ENCODE measurements around the gene PDCD10. TPM values are rescaled to one million over a fixed set of nuclear protein-coding genes. Genes with fewer than 3 reads are reported as not detected.

PDCD10 gene
- total RNA-seq, 4 donors from 2014 or later: 53.9 to 99.9 (median 78.8) TPM

DNA sequence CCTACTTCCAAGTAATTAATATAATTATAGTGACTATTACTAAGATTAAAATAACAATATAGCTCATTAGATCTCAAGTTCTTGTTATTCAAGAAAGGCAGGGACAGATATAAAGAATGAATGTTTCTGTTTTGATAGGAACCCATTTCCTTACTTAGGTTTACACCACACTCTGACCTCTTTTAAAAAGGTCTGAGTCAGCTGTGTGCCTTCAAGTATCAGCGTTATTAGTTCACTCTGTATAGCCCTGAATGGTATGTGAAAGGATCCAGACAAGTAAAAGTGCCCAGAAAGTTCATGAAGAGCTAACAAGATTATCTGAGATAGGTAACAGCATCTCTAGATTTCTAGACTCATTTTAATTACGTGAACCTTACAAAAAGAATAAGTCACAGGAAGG lies 28.9 kb downstream of the PDCD10 start:
- no peak overlapping the region for H3K27ac ChIP-seq
- no peaks in the 10 kb centered on the region for H3K4me1 ChIP-seq
- no peaks in the 10 kb centered on the region for H3K9me3 ChIP-seq
- TF ChIP-seq POLR2A (IDR thresholded peaks at IDR 0.05): no peak
- H3K4me3 ChIP-seq: no peak overlapping the region
- peaks cover 0 to 35% (median 0%) of the 10 kb centered on the region in 3 donors for H3K36me3 ChIP-seq
- H3K27me3 ChIP-seq: no peaks in the 10 kb centered on the region
- DNase-seq: no peak

DNA sequence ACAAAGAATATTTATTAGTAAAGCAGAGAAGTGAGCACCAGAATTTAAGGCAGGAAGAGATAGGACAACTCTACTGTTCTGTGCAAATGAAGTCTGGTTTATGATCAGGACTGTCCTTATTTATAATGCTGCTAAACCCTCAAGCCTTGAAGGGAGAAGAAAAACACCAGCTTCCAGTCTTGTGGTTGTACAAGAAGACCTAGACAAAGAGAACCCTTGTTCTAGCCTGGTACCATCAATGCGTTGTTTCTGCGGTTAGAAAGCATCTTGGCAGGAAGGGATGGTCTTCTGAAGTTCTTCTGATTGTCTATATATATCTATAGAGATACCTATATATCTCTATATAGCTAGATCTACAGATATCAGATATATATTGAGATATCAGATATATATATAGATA lies 33.8 kb downstream of the PDCD10 start:
- no peaks in the 10 kb centered on the region for H3K4me1 ChIP-seq
- TF ChIP-seq CTCF (IDR thresholded peaks at IDR 0.05) (no peak), POLR2A (IDR thresholded peaks at IDR 0.05) (no peak)
- H3K36me3 ChIP-seq: peaks cover 0 to 26% (median 0%) of the 10 kb centered on the region in 3 donors
- DNase-seq: no peak
- no peaks in the 10 kb centered on the region for H3K9me3 ChIP-seq
- no peak overlapping the region for H3K27ac ChIP-seq
- H3K27me3 ChIP-seq: no peaks in the 10 kb centered on the region
- no peak overlapping the region for H3K4me3 ChIP-seq

DNA sequence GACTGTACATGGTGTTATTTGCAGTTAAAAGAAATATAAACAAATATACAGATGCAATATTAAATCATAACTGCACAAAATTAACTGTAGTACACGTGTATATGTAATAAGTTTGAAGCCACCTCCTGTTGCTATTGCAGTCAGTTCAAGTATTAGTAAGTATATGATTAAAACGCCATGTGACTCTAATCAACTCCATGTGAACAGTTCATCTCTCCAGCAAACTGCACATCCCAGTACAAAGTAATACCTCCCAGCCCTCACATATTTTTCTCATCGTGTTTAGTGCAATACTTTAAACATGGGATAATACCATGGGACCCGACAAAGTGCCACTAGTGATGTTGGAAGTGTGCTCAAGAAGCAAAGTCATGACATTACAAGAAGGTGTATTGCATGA lies 34.6 kb downstream of the PDCD10 start:
- H3K9me3 ChIP-seq: no peaks in the 10 kb centered on the region
- peaks cover 0 to 35% (median 0%) of the 10 kb centered on the region in 3 donors for H3K36me3 ChIP-seq
- no peak for TF ChIP-seq POLR2A (IDR thresholded peaks at IDR 0.05)
- TF ChIP-seq CTCF (IDR thresholded peaks at IDR 0.05): no peak
- H3K27me3 ChIP-seq: no peaks in the 10 kb centered on the region
- no peaks in the 10 kb centered on the region for H3K4me1 ChIP-seq
- H3K4me3 ChIP-seq: no peak overlapping the region
- DNase-seq: no peak
- no peak overlapping the region for H3K27ac ChIP-seq

DNA sequence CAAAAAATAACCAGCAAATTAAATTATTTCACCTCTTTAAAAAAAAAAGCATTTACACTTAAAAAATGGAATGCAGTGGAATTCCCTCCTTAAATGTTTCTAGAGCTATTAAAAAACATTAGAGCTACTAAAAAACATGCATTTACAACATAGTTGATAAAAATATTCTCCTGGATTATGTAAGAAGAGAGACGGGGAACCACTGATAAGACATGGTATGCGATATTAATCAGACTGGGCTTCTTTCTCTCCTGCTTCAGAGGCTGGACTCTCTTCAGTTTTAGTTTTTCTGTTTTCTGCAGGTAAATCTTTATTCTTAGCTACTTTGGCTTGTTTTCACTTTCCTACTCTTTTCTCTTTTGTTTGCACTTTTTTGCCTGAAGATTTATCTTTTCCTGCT lies 40.6 kb downstream of the PDCD10 start:
- Histone ChIP-seq H3K4me3 (no peak overlapping the region), H3K36me3 (peaks cover 0 to 39% (median 0%) of the 10 kb centered on the region in 3 donors), H3K9me3 (no peaks in the 10 kb centered on the region), H3K4me1 (no peaks in the 10 kb centered on the region), H3K27me3 (no peaks in the 10 kb centered on the region), H3K27ac (no peak overlapping the region)
- no peak for DNase-seq
- TF ChIP-seq POLR2A (IDR thresholded peaks at IDR 0.05) (no peak), CTCF (IDR thresholded peaks at IDR 0.05) (no peak)

DNA sequence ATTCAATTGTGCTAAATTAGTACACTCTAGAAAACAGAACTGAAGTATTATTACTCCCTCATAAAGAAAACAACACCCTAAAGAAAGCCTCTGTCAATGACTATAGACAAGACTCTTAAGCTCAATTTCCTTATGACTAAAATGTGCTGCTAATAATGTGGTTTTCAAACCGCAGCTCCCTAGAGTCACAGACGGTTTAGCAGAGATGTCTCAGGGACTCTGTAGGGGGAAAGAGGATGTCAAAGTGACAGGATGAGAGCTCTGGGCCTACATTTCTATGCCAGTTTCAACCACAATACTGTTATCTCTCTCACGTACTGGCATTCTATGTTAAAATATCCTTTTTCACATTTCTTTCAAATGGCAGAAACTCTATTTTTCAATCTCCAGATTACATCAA lies 43.3 kb downstream of the PDCD10 start:
- no peaks in the 10 kb centered on the region for H3K4me1 ChIP-seq
- no peak overlapping the region for H3K27ac ChIP-seq
- DNase-seq: no peak
- peaks cover 0 to 40% (median 0%) of the 10 kb centered on the region in 3 donors for H3K36me3 ChIP-seq
- no peaks in the 10 kb centered on the region for H3K27me3 ChIP-seq
- no peak overlapping the region for H3K4me3 ChIP-seq
- TF ChIP-seq CTCF (IDR thresholded peaks at IDR 0.05) (no peak), POLR2A (IDR thresholded peaks at IDR 0.05) (no peak)
- H3K9me3 ChIP-seq: no peaks in the 10 kb centered on the region

- DNase-seq: peak in 2 of 3 donors; percentile 38 to 58
- Histone ChIP-seq H3K27me3 (no peaks in the 10 kb centered on the region), H3K4me1 (no peaks in the 10 kb centered on the region), H3K4me3 (no peak overlapping the region), H3K27ac (no peak overlapping the region), H3K36me3 (peaks cover 0 to 28% (median 0%) of the 10 kb centered on the region in 3 donors), H3K9me3 (no peaks in the 10 kb centered on the region)
- TF ChIP-seq POLR2A (IDR thresholded peaks at IDR 0.05): no peak
- peak; percentile 57 to 87 (median 76) for TF ChIP-seq CTCF (IDR thresholded peaks at IDR 0.05)
Measured at GRCh38 chr3:167684388-167684993, 50.2 kb downstream of the PDCD10 start.

All from Peyer's patch (tissue), 4 donors.